Myocyte (in vitro differentiated cells): Measurements from ENCODE around the gene EVA1A. TPM values are rescaled to one million over a fixed set of nuclear protein-coding genes. Genes with fewer than 3 reads are reported as not detected.

Experiments
- DNase-seq: peaks from one replicate; pipeline ENCODE4 v3.0.0-alpha.2; 2012; ENCODE audit warnings: low read depth
- total RNA-seq: library from RNA; depleted of rRNA; stranded (reverse); fragments of >200 nt; gene quantifications from 2 replicates; pipeline ENCODE4 v1.2.3, GENCODE V29; 2014

The EVA1A gene
- total RNA-seq, 1 donor from 2014 or later: 4.4 TPM

DNA sequence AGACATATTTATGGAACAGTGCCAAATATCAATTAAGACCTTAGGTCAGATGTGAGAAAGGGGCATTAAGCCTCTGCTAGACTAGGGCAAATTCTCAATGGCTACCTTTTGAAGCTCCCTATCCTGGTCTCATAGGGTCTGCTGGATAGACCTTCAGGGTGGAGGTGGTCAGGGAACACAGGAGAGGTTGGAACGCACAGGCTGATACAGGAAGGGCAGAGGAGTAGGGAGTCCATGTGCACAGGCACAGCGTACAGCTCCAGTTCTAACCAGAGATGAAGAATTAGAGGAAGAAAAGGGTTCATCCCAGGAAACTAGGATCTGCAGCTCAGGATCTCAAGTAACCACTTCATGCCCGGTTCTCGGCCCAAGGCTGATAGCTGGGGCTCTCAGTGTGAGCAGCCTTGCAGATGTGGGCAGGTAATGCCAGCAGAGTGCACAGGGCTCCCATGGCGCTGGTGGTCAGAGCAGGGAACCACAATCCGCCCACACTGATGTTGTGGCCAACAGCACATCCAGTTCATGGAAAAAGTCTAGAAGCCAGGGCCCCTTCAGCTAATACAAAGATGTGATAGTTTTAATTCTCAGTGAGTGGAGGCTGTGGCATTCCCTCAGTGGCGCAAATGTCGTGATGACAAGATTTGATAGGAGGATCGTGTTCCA, 3.4 kb upstream of the EVA1A start:
- DNase-seq: no peak

- DNase-seq: no peak
Measured at GRCh38 chr2:75563591-75563990, 2.9 kb upstream of the EVA1A start.

DNA sequence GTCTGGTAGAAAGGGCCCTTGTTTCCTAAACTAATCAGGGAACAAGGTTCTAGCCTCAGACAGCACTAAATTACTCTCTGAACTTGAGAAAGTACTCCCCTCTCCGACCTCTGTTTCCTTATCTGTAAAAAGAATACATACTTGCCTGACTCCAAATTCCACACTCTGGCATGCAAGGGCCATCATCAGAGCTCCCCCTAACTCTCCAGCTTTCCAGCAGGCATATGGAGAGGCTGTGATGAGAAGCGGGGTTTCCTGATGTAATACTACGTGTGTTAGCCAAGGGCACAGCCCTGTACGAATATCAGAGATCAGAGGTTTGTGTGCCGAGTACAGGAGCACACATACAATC, 1.8 kb upstream of the EVA1A start:
- no peak for DNase-seq

DNA sequence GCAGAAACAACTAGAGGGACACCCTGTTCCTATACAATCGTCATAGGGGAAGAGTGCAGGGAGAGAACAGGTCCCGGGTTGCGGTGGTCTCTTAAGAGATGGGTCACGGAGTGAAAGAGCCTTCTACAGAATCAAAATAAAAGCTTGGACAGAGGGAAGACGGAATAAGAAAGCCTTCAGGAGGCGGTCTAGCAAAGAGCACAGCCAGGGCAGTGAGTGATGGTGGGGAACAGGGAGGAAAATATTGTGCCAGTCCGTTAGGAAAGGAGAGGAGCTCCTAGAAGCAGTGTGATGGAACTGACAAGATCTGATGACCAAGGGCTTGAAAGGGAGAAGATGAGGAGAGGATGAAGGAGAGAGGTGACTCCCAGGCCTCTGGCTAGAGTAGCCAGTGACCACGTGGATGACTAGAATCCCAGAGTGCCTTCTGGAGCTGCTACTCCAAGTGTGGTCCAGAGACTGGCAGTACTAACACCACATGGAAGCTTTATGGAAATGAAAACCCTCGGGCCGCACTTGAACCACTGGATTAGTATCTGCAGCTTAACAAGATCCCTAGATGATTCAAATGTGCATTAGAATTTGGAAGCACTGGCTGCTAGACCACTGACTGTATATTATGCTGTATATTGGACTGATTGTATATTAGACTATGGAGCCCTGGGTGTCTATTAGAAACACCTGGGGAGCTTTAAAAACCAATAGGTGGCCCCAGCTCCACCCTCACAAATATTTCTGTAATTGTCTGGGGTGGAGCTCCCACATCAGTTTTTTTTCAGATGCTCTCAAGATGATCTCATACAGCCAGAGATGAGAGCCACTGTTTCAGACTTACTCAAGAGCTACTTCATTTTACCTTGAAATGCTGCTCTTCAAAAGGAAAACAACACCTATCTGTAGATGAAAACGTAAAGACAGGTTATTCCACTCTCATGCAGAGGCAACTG, 1.1 kb upstream of the EVA1A start:
- DNase-seq: no peak

GRCh38 chr2:75560022-75560767, 544 bp downstream of the EVA1A start:
- peak; percentile 50 for DNase-seq

GRCh38 chr2:75559680-75560021, 1.1 kb downstream of the EVA1A start:
- DNase-seq: no peak

GRCh38 chr2:75558786-75559679, 1.7 kb downstream of the EVA1A start:
- DNase-seq: no peak

- DNase-seq: no peak
Measured at GRCh38 chr2:75558136-75558535, 2.6 kb downstream of the EVA1A start.

DNA sequence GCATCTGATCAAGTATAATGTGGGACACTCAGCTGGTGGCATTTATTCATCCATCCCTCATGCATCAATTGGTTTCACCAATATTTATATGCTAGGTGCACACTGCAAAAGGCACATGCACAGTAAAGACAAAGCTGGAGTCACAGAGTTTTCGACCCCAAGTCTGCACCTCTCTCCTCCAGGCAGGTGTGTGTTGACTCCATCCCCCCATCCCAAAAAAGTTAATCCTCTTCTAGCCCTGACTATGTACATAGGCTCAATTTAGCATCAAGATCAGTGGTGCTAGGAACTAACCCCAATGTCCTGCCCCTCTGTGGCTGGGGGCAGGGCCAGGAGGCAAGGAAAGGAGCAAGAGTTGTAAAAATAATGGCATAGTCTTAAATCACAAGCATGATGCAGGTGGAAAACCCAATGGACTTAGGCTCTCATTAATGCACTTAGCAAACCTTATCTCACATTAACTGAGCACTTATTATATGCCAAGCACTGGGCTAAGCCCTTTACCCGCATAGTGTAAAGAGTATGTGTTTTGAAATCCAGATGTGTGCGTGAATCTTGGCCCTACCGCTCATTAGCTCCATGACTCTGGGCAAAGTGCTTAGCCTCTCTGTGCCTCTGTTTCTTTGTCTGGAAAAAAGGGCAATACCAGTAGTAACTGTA, 3.1 kb downstream of the EVA1A start:
- DNase-seq: no peak

- DNase-seq: no peak
Measured at GRCh38 chr2:75556679-75557366, 3.9 kb downstream of the EVA1A start.

DNA sequence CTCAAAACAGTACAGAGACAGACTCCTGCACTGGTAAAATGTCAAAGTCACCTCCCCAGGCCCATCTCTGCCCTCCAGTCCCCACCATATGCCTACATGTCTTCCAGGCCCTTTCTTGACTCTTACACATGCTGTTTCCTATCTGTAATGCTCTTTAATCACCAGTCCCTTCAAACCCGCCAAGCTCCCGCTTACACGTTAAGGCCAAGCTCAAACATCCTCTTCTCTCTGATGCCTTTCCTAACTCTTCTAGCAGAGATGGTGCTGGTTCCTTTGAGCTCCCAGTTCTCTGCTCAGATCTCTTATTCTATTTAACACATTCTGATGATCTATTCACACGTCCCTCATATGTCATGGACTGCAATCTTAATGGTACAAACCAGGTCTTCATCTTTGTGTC, 5.0 kb downstream of the EVA1A start:
- no peak for DNase-seq

DNA sequence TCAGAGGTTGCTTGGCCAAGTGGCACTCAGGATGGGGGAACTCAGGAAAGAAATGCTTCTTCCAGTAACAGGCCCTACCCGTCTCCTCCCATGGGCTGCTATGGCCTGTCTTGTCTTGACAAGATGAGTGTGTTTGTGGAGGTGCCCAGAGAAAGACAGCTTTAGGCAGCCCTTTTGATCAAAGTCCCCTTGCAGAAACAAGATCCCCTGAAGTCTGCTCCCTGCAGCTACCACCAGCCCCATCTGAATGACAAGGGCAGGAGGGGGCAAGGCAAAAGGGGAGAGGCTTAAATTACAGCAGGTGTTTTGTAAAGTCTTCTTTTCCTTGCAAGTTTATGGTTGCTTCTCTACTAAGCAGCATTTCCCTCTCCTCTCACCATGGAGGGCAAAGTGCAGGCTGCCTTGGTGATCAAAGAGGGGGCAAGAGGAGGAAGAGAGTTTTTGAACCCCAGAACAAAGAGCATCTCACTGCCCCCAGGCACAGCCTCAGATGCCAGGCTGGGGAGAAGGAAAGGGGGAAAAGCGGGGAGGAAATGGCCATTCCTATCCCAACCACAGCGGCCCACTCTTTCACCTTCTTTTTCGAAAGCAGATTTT, 6.7 kb downstream of the EVA1A start:
- no peak for DNase-seq

DNA sequence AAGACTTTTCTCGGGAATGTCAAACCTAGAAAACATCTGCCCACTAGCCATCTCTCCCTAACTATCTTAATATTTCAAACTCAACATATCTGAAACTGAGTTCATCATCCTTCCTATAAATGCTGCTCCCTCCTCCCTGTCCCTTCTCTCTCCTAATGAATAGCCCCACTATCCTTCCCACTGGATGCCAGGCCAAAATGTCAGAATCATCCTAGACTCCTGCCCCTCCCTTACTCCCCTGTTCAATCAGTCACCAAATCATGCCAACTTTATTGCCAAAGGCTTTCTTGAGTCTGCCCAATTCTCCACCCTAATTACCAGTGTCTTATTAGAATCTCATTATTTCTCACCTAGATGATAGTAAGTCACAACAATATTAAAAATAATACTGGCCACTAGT, 8.5 kb downstream of the EVA1A start:
- no peak for DNase-seq

DNA sequence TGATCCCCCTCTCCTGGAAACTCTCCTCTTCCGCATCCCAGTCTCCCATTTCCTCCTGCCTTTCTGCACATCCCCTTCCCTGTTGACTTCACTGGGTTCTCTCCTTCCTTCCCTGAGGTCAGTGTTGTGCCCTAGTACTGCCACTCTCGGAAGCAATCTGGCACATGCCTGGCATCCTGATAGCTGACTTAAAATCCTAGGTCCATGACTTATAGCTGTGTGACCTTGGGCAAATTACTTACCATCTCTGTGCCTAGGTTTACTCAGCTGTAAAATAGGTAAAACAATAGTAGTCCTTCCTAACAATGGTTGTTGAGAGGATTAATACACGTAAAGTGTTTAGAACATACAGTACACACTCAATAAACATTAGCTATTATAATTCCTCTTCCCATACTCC, 9.3 kb downstream of the EVA1A start:
- no peak for DNase-seq

- no peak for DNase-seq
Measured at GRCh38 chr2:75549401-75550253, 11.1 kb downstream of the EVA1A start.

DNA sequence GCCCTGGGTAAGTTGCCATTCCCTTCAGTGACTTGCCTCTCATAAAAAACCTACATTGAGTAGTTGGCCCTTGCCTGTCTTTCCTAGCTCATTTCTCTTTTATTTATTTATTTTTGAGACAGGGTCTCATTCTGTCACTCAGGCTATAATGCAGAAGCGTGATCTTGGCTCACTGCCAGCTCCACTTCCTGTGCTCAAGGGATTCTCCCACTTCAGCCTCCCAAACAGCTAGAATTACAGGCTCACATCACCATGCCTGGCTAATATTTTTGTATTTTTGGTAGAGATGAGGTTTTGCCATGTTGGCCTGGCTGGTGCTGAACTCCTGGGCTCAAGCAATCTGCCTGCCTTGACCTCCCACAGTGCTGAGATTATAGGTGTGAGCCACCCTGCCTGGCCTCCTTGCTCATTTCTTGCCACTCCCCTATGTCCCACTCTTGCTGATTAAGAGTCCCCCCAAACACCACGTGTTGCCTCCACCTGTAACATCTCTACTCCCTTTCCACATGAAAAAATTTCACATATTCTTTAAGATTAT, 12.6 kb downstream of the EVA1A start:
- no peak for DNase-seq

GRCh38 chr2:75547345-75548035, 13.2 kb downstream of the EVA1A start:
- peak; percentile 22 for DNase-seq

DNA sequence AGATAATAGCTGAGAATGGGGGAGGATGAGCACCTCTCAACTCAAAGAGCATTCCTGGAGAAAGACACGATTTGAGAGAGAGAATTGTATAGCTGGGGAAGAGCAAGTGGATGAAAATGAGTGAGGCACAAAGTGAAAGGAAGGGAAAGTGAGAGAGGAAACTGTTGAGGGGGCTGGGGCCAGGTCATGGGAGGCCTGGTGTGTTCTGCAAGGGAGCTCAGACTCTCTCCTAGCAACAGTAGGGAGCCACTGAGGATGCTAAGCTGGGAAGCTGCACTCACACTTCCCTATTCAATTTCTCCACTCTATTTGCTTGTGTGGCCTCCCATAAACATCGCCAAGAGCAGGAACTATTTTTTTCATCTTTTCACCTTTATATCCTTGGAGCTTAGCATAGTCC, 14.8 kb downstream of the EVA1A start:
- DNase-seq: no peak
